K562 (cell line): ENCODE results near the gene C10orf105. TPM values are rescaled to one million over a fixed set of nuclear protein-coding genes. Genes with fewer than 3 reads are reported as not detected.

Source experiments
- ATAC-seq: fragments of 200-7000 bp; cut with Tn5 transposase; 3 replicates; pipeline ENCODE4 v1.9.1; 2020; ENCODE audit warnings: moderate library complexity
- BruUV-seq: library from RNA; stranded (reverse); fragments of 400-500 nt; replicated peaks from 2 replicates; lab custom pipeline; 2021; lab: Mats Ljungman, UMichigan
- CTCF ChIA-PET: fragments of 300-600 bp; formaldehyde crosslinking; extraction: SDS; loops from one replicate; lab custom pipeline; 2021; ENCODE audit warnings: low intra/inter-chr PET ratio; lab: Yijun Ruan, JAX
- POLR2A ChIA-PET: fragments of 300-600, 350-650 bp; sonication (Branson Sonifier 250); formaldehyde crosslinking; extraction: SDS; loops from one replicate; lab custom pipeline; 2021; ENCODE audit warnings: antibody characterized with exemption, inconsistent platforms; lab: Yijun Ruan, JAX
- DNase-seq, 4 experiments: peaks; one replicate each; pipeline versions ENCODE4 v3.0.0 to v3.0.0-alpha.2; 2011 to 2018; ENCODE audit warnings: low spot score in 3 of 4, mixed read lengths in 3 of 4; ENCODE audit errors: extremely low read depth in 1 of 4
- FAIRE-seq: peaks from 2 replicates; lab custom pipeline; 2011; peaks lifted over from hg19 to GRCh38; lab: Jason Lieb, UNC
- H2AFZ ChIP-seq: 2 replicates; pipeline ENCODE4 v1.6.0; 2011; ENCODE audit warnings: low read depth, low read length, control low read depth, inconsistent platforms
- H3K27ac ChIP-seq: fragments of 200-600 bp; 3 replicates; pipeline ENCODE4 v1.8.0; 2011; ENCODE audit warnings: low read depth, mild to moderate bottlenecking, control low read depth, inconsistent platforms, low read length, moderate library complexity, mixed read lengths; ENCODE audit errors: extremely low read depth
- H3K27me3 ChIP-seq, 2 experiments: fragments of 300-600 bp in 1 of 2; 2 replicates in 1 of 2; 3 replicates in 1 of 2; pipeline versions ENCODE4 v1.6.0 to v1.8.0; 2011; ENCODE audit warnings: inconsistent platforms in 2 of 2, low read length in 2 of 2, mild to moderate bottlenecking in 1 of 2, mixed read lengths in 1 of 2, moderate library complexity in 1 of 2; ENCODE audit not compliant: control insufficient read depth in 2 of 2, insufficient read depth in 2 of 2
- H3K36me3 ChIP-seq: fragments of 300-600 bp; 3 replicates; pipeline ENCODE4 v1.8.0; 2011; ENCODE audit warnings: mild to moderate bottlenecking, low read length, inconsistent platforms; ENCODE audit not compliant: control insufficient read depth, insufficient read depth
- H3K4me1 ChIP-seq, 2 experiments: fragments of 200-600 bp in 1 of 2; replicated peaks in 1 of 2; 2 replicates in 1 of 2; 3 replicates in 1 of 2; pipeline versions ENCODE4 v1.5.1 to v1.8.0; 2011; ENCODE audit warnings: inconsistent platforms in 2 of 2, low read length in 2 of 2, mild to moderate bottlenecking in 1 of 2, mixed read lengths in 1 of 2, moderate library complexity in 1 of 2; ENCODE audit not compliant: control insufficient read depth in 2 of 2, insufficient read depth in 2 of 2
- H3K4me2 ChIP-seq: 2 replicates; pipeline ENCODE4 v1.6.1; 2011; ENCODE audit warnings: low read length, control low read depth, inconsistent platforms, mixed read lengths; ENCODE audit not compliant: insufficient read depth
- H3K4me3 ChIP-seq: fragments of 200-600 bp; sonication (generic), shearing (Covaris generic); 2 replicates; pipeline ENCODE4 v1.5.1; 2016; ENCODE audit warnings: control low read depth, inconsistent platforms
- H3K79me2 ChIP-seq: fragments of 200-600 bp; 3 replicates; pipeline ENCODE4 v1.8.0; 2011; ENCODE audit warnings: low read length, inconsistent platforms; ENCODE audit not compliant: control insufficient read depth, insufficient read depth
- H3K9ac ChIP-seq, 2 experiments: 2 replicates each; pipeline versions ENCODE4 v1.6.0 to v1.6.1; 2011; ENCODE audit warnings: low read depth in 2 of 2, low read length in 2 of 2, control low read depth in 1 of 2, inconsistent platforms in 1 of 2, mild to moderate bottlenecking in 1 of 2, mixed read lengths in 1 of 2; ENCODE audit not compliant: insufficient read depth in 1 of 2
- H3K9me1 ChIP-seq: one replicate; pipeline ENCODE4 v1.6.0; 2011; ENCODE audit warnings: inconsistent platforms, mild to moderate bottlenecking, low read length, moderate library complexity; ENCODE audit not compliant: control insufficient read depth, insufficient read depth
- H3K9me3 ChIP-seq: replicated peaks from 2 replicates; pipeline ENCODE4 v1.5.1; 2011; ENCODE audit warnings: low read depth, low read length, inconsistent platforms; ENCODE audit not compliant: control insufficient read depth, insufficient read depth
- H4K20me1 ChIP-seq: replicated peaks from 2 replicates; pipeline ENCODE4 v1.6.1; 2011; ENCODE audit warnings: low read length, inconsistent platforms, mixed read lengths; ENCODE audit not compliant: control insufficient read depth, insufficient read depth
- DDX20 ChIP-seq: fragments of 450-650 bp; IDR thresholded peaks from 2 replicates; pipeline ENCODE4 v1.6.1; 2016; ENCODE audit warnings: missing genetic modification characterization, low read depth, mild to moderate bottlenecking, missing compliant biosample characterization, moderate library complexity
- EP300 ChIP-seq: IDR thresholded peaks from 2 replicates; pipeline ENCODE4 v1.6.1; 2012; ENCODE audit warnings: low read length, improper control_type of control experiment
- NFYB ChIP-seq: IDR thresholded peaks from 2 replicates; pipeline ENCODE4 v1.6.1; 2011; ENCODE audit warnings: mild to moderate bottlenecking, moderate library complexity; ENCODE audit not compliant: insufficient read length; ENCODE audit errors: extremely low read depth
- NR2C1 ChIP-seq, 2 experiments: fragments of 450-650 bp; IDR thresholded peaks; 2 replicates each; pipeline ENCODE4 v1.6.1; 2017; ENCODE audit warnings: mild to moderate bottlenecking in 2 of 2, antibody characterized with exemption in 1 of 2, inconsistent platforms in 1 of 2, missing compliant biosample characterization in 1 of 2, missing genetic modification characterization in 1 of 2
- SP2 ChIP-seq: IDR thresholded peaks from 2 replicates; pipeline ENCODE4 v1.6.1; 2011; ENCODE audit warnings: mild to moderate bottlenecking, low read depth, low read length, moderate library complexity; ENCODE audit not compliant: poor library complexity, severe bottlenecking; ENCODE audit errors: extremely low read depth
- ZNF146 ChIP-seq: IDR thresholded peaks from one replicate; pipeline ENCODE4 v1.6.1; 2018; ENCODE audit warnings: missing compliant biosample characterization; ENCODE audit not compliant: unreplicated experiment
- WGBS: fragments of 100-300 bp; shearing (Covaris generic); methylation state at CpG from one replicate; pipeline ENCODE4 v1.1.6; 2016; ENCODE audit warnings: low coverage, mixed read lengths; ENCODE audit not compliant: insufficient coverage; ENCODE audit errors: missing lambda C conversion rate; 5-methylcytosine and 5-hydroxymethylcytosine counted together
- in situ Hi-C: fragments of 300-500 bp; cut with MboI; formaldehyde crosslinking; loops from 4 replicates; pipeline ENCODE4 v1.15.0; 2018; ENCODE audit warnings: inconsistent platforms, mixed read lengths
- intact Hi-C: fragments of 100-400 bp; cut with micrococcal nuclease; formaldehyde crosslinking; loops from 2 replicates; pipeline ENCODE4 v1.14.2; 2022
- polyA plus RNA-seq, 8 experiments: library from polyadenylated mRNA; depleted of rRNA in 4 of 8; stranded (reverse) in 5 of 8; unstranded in 3 of 8; fragments of >200 nt; fragmentation: Nextera tagmentation in 2 of 8; fragmentation: Illumina TruSeq in 1 of 8; extraction: Ambion mirVana in 2 of 8; extraction: Trizol in 1 of 8; gene quantifications; 2 replicates each; pipeline versions ENCODE4 v1.2.1 to v1.2.3, GENCODE V29; 2011 to 2014; ENCODE audit warnings: inconsistent platforms in 1 of 8, missing spikeins in 1 of 8
- total RNA-seq, 7 experiments: library from RNA; depleted of rRNA in 6 of 7; stranded (reverse); fragments of >200 nt in 6 of 7; fragmentation: Illumina TruSeq in 2 of 7; extraction: Trizol in 2 of 7; gene quantifications; 2 replicates each; pipeline versions ENCODE4 v1.2.1 to v1.2.3, GENCODE V29; 2011 to 2021; ENCODE audit warnings: low replicate concordance in 1 of 7
- TF ChIP-seq, protein P1 (sequence below): IDR thresholded peaks from 2 replicates; pipeline ENCODE4 v1.6.1; 2011; ENCODE audit warnings: borderline replicate concordance, low read depth, mild to moderate bottlenecking, moderate library complexity, low read length; ENCODE audit not compliant: insufficient read depth, poor library complexity, severe bottlenecking
- TF ChIP-seq, protein P2 (sequence below), 2 experiments: fragments of 450-650 bp; IDR thresholded peaks; 2 replicates each; pipeline ENCODE4 v1.6.1; 2018; ENCODE audit warnings: mild to moderate bottlenecking in 2 of 2, low read depth in 1 of 2; ENCODE audit not compliant: partially characterized antibody in 2 of 2

Gene C10orf105
- total and polyA plus RNA-seq, 9 of the 15 experiments (the other 6 are each of a cell fraction or from before 2014, with no cell fraction given): 0.03 to 0.25 (median 0.04) TPM; not detected in 3

DNA sequence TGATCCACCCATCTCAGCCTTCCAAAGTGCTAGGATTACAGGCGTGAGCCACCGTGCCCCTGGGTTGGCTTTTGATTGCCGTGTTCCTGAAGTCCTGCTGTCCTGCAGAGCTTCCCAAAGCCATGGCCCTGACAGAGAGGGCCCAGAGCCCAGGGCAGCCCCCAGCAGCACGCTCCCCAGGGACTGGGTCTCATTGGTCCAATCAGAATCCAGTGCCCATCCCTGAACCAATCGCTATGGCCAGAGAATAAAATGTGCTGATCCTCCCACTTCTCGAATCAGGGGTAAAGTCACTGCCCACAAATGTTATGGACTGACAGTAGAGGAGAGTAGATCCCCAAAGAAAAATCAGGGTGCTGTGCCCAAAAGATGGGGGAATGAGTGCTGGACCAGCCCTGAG is 5.0 kb upstream of the C10orf105 start:
- Histone ChIP-seq H2AFZ (no peak overlapping the region), H3K4me3 (no peak overlapping the region), H3K27me3 (no peaks in the 10 kb centered on the region), H3K9me1 (no peaks in the 10 kb centered on the region), H4K20me1 (no peaks in the 10 kb centered on the region), H3K27ac (no peak overlapping the region), H3K9ac (no peak overlapping the region), H3K79me2 (no peaks in the 10 kb centered on the region), H3K9me3 (no peaks in the 10 kb centered on the region), H3K36me3 (no peaks in the 10 kb centered on the region), H3K4me1 (peaks cover 31 to 48% of the 10 kb centered on the region in 2 experiments), H3K4me2 (no peak overlapping the region)
- FAIRE-seq: no peak
- WGBS: 70% methylated on average over 6 of the region's 6 CpGs
- no peak for TF ChIP-seq SP2
- no peak for TF ChIP-seq NR2C1 (IDR thresholded peaks at IDR 0.05)
- no peak for TF ChIP-seq NR2C1 (tag; IDR thresholded peaks at IDR 0.05)
- TF ChIP-seq, protein P1, sequence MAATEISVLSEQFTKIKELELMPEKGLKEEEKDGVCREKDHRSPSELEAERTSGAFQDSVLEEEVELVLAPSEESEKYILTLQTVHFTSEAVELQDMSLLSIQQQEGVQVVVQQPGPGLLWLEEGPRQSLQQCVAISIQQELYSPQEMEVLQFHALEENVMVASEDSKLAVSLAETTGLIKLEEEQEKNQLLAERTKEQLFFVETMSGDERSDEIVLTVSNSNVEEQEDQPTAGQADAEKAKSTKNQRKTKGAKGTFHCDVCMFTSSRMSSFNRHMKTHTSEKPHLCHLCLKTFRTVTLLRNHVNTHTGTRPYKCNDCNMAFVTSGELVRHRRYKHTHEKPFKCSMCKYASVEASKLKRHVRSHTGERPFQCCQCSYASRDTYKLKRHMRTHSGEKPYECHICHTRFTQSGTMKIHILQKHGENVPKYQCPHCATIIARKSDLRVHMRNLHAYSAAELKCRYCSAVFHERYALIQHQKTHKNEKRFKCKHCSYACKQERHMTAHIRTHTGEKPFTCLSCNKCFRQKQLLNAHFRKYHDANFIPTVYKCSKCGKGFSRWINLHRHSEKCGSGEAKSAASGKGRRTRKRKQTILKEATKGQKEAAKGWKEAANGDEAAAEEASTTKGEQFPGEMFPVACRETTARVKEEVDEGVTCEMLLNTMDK: no peak
- TF ChIP-seq DDX20 (tag): no peak
- TF ChIP-seq, protein P2, sequence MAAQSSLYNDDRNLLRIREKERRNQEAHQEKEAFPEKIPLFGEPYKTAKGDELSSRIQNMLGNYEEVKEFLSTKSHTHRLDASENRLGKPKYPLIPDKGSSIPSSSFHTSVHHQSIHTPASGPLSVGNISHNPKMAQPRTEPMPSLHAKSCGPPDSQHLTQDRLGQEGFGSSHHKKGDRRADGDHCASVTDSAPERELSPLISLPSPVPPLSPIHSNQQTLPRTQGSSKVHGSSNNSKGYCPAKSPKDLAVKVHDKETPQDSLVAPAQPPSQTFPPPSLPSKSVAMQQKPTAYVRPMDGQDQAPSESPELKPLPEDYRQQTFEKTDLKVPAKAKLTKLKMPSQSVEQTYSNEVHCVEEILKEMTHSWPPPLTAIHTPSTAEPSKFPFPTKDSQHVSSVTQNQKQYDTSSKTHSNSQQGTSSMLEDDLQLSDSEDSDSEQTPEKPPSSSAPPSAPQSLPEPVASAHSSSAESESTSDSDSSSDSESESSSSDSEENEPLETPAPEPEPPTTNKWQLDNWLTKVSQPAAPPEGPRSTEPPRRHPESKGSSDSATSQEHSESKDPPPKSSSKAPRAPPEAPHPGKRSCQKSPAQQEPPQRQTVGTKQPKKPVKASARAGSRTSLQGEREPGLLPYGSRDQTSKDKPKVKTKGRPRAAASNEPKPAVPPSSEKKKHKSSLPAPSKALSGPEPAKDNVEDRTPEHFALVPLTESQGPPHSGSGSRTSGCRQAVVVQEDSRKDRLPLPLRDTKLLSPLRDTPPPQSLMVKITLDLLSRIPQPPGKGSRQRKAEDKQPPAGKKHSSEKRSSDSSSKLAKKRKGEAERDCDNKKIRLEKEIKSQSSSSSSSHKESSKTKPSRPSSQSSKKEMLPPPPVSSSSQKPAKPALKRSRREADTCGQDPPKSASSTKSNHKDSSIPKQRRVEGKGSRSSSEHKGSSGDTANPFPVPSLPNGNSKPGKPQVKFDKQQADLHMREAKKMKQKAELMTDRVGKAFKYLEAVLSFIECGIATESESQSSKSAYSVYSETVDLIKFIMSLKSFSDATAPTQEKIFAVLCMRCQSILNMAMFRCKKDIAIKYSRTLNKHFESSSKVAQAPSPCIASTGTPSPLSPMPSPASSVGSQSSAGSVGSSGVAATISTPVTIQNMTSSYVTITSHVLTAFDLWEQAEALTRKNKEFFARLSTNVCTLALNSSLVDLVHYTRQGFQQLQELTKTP (IDR thresholded peaks at IDR 0.05; ENCODE audit: low read depth in 1 of 2, partially characterized antibody in 2 of 2): no peak
- peak; percentile 66 for TF ChIP-seq NFYB
- no peak for TF ChIP-seq ZNF146 (CRISPR knock-in tag)
- TF ChIP-seq EP300: no peak
- in situ Hi-C loops: no loop called here
- POLR2A ChIA-PET: interaction anchor here (0.8 to 1.4 kb wide), 3 partner anchors 18 to 157 kb away, joined by 3 read pairs; no protein-coding TSS in a partner anchor
- CTCF ChIA-PET: interaction anchor here (0.9 kb wide), 1 partner anchor 172 kb away, joined by 3 read pairs; no protein-coding TSS in a partner anchor
- BruUV-seq: no TSS peak
- DNase-seq: no peak
- no peak for ATAC-seq
- intact Hi-C loops: no loop called here
